ENCODE results near the gene ZNF410. TPM values are rescaled to one million over a fixed set of nuclear protein-coding genes. Genes with fewer than 3 reads are reported as not detected.
A peak's percentile ranks its signal among the peaks of the same experiment; 100 is the strongest.
"Not testable (repeated sequence)": the region's sequence is repeated elsewhere in the genome, so short reads cannot be mapped to it uniquely, and the experiment has no call there.

ZNF410 gene
- 44.3 to 57.9 TPM (median 54.8 TPM) in 3 replicates for polyA plus RNA-seq
- polyA plus RNA-seq (2011; ENCODE audit: low read depth), result 33.1 TPM
- 37.8 and 71.8 TPM in 2 replicates for polyA plus RNA-seq (2011; cell fraction: cytosol; rRNA removed)
- polyA plus RNA-seq (2011; cell fraction: nucleus; rRNA removed), result 62.7 and 68.6 TPM in 2 replicates
- polyA plus RNA-seq (2012; ENCODE audit: low replicate concordance), result 32.8 and 44.3 TPM in 2 replicates
- 27.7 to 70.5 TPM (median 56.1 TPM) in 3 replicates for polyA minus RNA-seq
- 21.7 TPM for polyA minus RNA-seq (2011; cell fraction: cytosol; rRNA and poly(A)+ RNA removed)
- polyA minus RNA-seq (2011; cell fraction: nucleus; rRNA and poly(A)+ RNA removed), result 24.9 and 49.2 TPM in 2 replicates

- Histone ChIP-seq H3K9ac (ENCODE audit: control insufficient read depth, extremely low read depth, insufficient read depth, low read length) (peak within 1 kb of the TSS; percentile 98), H3K4me2 (ENCODE audit: control insufficient read depth, extremely low read depth, insufficient read depth, low read depth, low read length) (peak within 1 kb of the TSS; percentile 96), H3K4me3 (ENCODE audit: control insufficient read depth in 2 of 3, extremely low read depth in 1 of 3, insufficient read depth in 2 of 3, low read depth in 1 of 3, low read length in 3 of 3) (peak within 1 kb of the TSS; percentile 85 to 99 (median 98)), H3K4me1 (ENCODE audit: control insufficient read depth, extremely low read depth, insufficient read depth, low read length) (peaks cover 16% of the 10 kb centered on the region), H3K27me3 (ENCODE audit: control insufficient read depth, extremely low read depth, insufficient read depth, low read length) (no peaks in the 10 kb centered on the region), H3K79me2 (ENCODE audit: control insufficient read depth, insufficient read depth, low read length) (peaks cover 52% of the 10 kb centered on the region), H3K27ac (ENCODE audit: control insufficient read depth, insufficient read depth, low read length) (peak within 1 kb of the TSS; percentile 93), H4K20me1 (ENCODE audit: control insufficient read depth, extremely low read depth, insufficient read depth, low read length) (no peaks in the 10 kb centered on the region), H3K36me3 (ENCODE audit: control insufficient read depth in 2 of 2, extremely low read depth in 1 of 2, insufficient read depth in 2 of 2, low read length in 2 of 2) (peaks cover 0 to 6% of the 10 kb centered on the region in 2 experiments), H3K9me1 (ENCODE audit: control insufficient read depth, extremely low read depth, insufficient read depth, low read length) (no peaks in the 10 kb centered on the region), H3K9me3 (ENCODE audit: control insufficient read depth, low read depth, low read length) (no peaks in the 10 kb centered on the region), H2AFZ (ENCODE audit: control insufficient read depth, low read length) (peak within 1 kb of the TSS; percentile 97)
- dilution Hi-C loops (cut with MboI; ENCODE audit: extremely low pct_ligation_motif_present, low sequenced_read_pairs), result no loop called here
- peak; percentile 32 for FAIRE-seq
- TF ChIP-seq EZH2 (IDR thresholded peaks at IDR 0.05; ENCODE audit: low read length), result no peak
- no peak for TF ChIP-seq CTCF (optimal IDR thresholded peaks at IDR 0.05 in 1 of 3, IDR thresholded peaks at IDR 0.05 in 1 of 3, conservative IDR thresholded peaks at IDR 0.05 in 1 of 3; ENCODE audit: extremely low read depth in 1 of 3, insufficient read depth in 2 of 3, low read length in 3 of 3)
- DNase-seq (ENCODE audit: low read depth, low spot score), result peak; percentile 81
These were observed at the start of gene ZNF410 for GRCh38 chr14:73886449-73887317. TSS of gene ZNF410 (plus strand) at chr14:73886859. CDS start at chr14:73892176, 5,317 bp downstream.

- H3K79me2 ChIP-seq (ENCODE audit: control insufficient read depth, insufficient read depth, low read length); H4K20me1 ChIP-seq (ENCODE audit: control insufficient read depth, extremely low read depth, insufficient read depth, low read length); H3K9ac ChIP-seq (ENCODE audit: control insufficient read depth, extremely low read depth, insufficient read depth, low read length); H3K27ac ChIP-seq (ENCODE audit: control insufficient read depth, insufficient read depth, low read length); H2AFZ ChIP-seq (ENCODE audit: control insufficient read depth, low read length); H3K4me1 ChIP-seq (ENCODE audit: control insufficient read depth, extremely low read depth, insufficient read depth, low read length); H3K36me3 ChIP-seq (ENCODE audit: control insufficient read depth in 2 of 2, extremely low read depth in 1 of 2, insufficient read depth in 2 of 2, low read length in 2 of 2); H3K9me1 ChIP-seq (ENCODE audit: control insufficient read depth, extremely low read depth, insufficient read depth, low read length); FAIRE-seq; H3K27me3 ChIP-seq (ENCODE audit: control insufficient read depth, extremely low read depth, insufficient read depth, low read length); dilution Hi-C loops (cut with MboI; ENCODE audit: extremely low pct_ligation_motif_present, low sequenced_read_pairs); H3K9me3 ChIP-seq (ENCODE audit: control insufficient read depth, low read depth, low read length); DNase-seq (ENCODE audit: low read depth, low spot score); H3K4me2 ChIP-seq (ENCODE audit: control insufficient read depth, extremely low read depth, insufficient read depth, low read depth, low read length); H3K4me3 ChIP-seq (ENCODE audit: control insufficient read depth in 2 of 3, extremely low read depth in 1 of 3, insufficient read depth in 2 of 3, low read depth in 1 of 3, low read length in 3 of 3): not testable (repeated sequence)
These were observed 48.2 kb upstream of the ZNF410 start for GRCh38 chr14:73838293-73839034.

Measured in keratinocyte (primary cell).